HFF-Myc (cell line): Measurements from ENCODE around the gene CSMD2.
"Not testable (repeated sequence)": the region's sequence is repeated elsewhere in the genome, so short reads cannot be mapped to it uniquely, and the experiment has no call there.

Source experiments
- DNase-seq: peaks from one replicate; pipeline ENCODE4 v3.0.0-alpha.2; 2011; ENCODE audit warnings: low read depth; ENCODE audit errors: extremely low read depth
- H3K4me3 ChIP-seq: replicated peaks from 2 replicates; pipeline ENCODE4 v1.5.1; 2011; ENCODE audit warnings: low read depth, mild to moderate bottlenecking, control low read depth, low read length
- TF ChIP-seq, protein P1 (sequence below): IDR thresholded peaks from 2 replicates; pipeline ENCODE4 v1.5.1; 2012; ENCODE audit warnings: mild to moderate bottlenecking, low read depth, low read length, control low read depth; ENCODE audit errors: missing control alignments

CSMD2 gene

DNA sequence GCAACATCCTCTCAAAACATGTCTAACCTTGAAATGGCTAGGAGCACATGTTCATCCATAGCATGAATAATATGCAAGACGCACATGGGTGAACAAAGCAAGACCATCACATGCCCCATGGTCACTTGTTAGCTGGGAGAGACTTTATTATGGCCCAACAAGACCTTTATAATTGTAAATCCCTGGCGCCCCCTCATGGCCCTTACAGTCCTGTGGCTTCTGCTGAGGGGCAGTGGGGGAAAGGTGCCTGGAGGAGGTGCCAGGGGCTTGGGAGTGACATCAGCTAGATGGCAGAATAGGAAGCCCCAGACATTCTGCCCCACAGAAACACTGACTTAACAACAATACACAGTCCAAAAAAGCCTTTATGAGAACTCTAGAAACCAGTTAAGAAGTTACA is 51.7 kb downstream of the CSMD2 start:
- DNase-seq = no peak
- H3K4me3 ChIP-seq = no peak overlapping the region
- TF ChIP-seq, protein P1, sequence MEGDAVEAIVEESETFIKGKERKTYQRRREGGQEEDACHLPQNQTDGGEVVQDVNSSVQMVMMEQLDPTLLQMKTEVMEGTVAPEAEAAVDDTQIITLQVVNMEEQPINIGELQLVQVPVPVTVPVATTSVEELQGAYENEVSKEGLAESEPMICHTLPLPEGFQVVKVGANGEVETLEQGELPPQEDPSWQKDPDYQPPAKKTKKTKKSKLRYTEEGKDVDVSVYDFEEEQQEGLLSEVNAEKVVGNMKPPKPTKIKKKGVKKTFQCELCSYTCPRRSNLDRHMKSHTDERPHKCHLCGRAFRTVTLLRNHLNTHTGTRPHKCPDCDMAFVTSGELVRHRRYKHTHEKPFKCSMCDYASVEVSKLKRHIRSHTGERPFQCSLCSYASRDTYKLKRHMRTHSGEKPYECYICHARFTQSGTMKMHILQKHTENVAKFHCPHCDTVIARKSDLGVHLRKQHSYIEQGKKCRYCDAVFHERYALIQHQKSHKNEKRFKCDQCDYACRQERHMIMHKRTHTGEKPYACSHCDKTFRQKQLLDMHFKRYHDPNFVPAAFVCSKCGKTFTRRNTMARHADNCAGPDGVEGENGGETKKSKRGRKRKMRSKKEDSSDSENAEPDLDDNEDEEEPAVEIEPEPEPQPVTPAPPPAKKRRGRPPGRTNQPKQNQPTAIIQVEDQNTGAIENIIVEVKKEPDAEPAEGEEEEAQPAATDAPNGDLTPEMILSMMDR = no peak

DNA sequence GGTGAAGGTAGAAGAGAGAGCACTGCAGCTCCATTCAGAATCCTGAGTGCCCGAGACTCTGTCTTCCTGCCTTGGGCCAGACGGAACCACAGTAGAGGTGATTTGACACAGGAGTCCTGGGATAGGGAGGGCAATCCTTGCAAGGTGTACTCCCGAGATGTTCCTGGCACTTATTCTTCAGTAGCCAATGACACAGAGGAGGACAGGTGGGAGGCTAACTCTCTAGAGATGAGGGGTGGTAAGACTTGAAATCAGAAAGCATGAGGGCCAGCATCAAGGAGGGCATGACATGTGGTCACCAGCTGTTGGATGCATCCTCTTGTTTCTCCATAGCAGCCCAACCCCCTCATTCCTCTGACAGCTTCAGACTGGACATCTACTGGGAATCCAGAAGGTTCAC is 56.3 kb downstream of the CSMD2 start:
- DNase-seq = no peak
- TF ChIP-seq, protein P1 = no peak
- no peak overlapping the region for H3K4me3 ChIP-seq

DNA sequence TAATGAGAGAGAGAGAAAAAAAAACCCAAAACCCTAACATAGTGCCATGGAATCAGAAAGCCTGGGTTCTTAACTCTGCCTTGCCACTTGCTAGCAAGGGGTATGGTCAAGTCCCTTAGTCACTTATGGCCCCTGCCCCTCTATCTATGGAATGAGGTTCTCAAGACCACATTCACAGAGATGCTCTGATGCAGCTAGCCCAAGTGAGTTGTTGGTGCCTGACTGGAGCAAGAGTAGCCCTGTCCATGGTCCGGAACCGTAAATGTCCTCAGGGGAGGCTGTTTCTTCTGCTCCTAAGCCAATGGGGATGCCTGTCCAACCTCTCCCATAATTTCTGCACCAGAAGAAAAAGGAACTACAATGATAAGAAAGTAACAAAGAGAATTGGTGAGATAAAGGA is 56.8 kb downstream of the CSMD2 start:
- TF ChIP-seq, protein P1 = no peak
- no peak for DNase-seq
- H3K4me3 ChIP-seq = no peak overlapping the region

DNA sequence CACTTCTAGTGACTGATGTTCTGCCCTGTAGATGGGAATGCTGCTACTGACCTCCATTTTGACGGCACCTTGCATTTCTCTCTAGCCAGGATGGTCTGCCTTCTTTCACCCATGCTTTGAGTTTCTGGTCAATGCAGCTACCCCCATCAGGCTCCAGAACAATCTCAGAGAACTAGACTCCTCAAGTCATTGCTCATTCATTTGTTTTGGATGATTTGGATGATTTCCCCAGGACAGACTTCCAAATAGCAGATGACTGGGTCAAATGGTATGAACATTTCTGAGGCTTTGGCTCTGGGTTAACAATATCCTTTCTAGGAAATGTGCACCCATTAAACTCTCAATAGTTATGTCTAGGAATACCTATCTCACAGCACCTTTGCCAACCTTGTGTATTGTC is 63.9 kb downstream of the CSMD2 start:
- TF ChIP-seq, protein P1 = no peak
- no peak for DNase-seq
- no peak overlapping the region for H3K4me3 ChIP-seq

DNA sequence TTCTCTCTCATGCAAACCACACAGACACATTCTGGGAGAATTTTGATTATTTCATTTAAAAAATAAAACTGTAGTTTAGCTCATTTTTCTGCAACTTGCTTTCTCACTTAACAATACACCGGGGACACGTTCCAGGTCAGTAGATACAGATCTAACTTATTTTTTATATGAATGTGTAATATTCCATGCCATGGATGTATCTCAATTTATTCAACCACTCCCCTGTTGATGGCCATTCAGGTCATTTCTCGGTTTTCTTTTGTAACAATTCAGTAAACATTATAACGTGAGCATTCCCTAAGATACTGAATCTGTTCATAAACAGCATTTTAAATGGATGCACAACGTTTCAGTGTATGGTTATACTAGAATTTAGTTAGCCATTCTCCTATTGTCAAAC is 64.7 kb downstream of the CSMD2 start:
- TF ChIP-seq, protein P1 = no peak
- no peak for DNase-seq
- no peak overlapping the region for H3K4me3 ChIP-seq

DNA sequence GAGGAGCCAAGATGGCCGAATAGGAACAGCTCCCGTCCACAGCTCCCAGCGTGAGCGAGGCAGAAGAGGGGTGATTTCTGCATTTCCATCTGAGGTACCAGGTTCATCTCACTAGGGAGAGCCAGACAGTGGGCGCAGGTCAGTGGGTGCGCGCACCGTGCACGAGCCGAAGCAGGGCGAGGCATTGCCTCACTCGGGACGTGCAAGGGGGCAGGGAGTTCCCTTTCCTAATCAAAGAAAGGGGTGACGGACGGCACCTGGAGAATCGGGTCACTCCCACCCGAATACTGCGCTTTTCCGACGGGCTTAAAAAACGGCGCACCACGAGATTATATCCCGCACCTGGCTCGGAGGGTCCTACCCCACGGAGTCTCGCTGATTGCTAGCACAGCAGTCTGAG is 72.6 kb downstream of the CSMD2 start:
- not testable (repeated sequence) for DNase-seq, H3K4me3 ChIP-seq

DNA sequence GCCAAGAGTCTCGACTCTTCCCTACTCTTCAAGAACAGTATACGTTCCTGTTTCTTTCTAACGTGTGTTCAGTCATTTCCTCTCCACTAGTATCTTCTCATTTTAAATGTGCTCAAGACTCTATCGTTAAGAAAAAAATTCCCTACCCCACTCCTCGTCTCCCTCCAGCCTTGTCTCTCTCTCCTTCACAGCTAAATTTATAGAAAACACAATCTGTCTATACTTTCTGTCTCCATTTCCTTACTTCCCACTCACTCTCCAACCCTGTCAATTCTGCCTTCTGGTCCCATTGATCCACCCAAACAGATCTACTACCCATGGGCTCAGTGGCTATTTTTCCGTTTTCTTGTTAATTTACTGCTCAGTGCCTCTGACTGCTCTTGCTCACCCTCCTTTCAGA is 75.3 kb downstream of the CSMD2 start:
- TF ChIP-seq, protein P1 = no peak
- no peak overlapping the region for H3K4me3 ChIP-seq
- no peak for DNase-seq
